ENCODE measurements around the gene RNF20. TPM values are rescaled to one million over a fixed set of nuclear protein-coding genes. Genes with fewer than 3 reads are reported as not detected.

Gene RNF20
- total and polyA plus RNA-seq, 7 donors = 8.4 to 47.1 (median 27.2) TPM

GRCh38 chr9:101579711-101580545 lies 46.3 kb downstream of the RNF20 start:
- Histone ChIP-seq H3K36me3 (no peaks in the 10 kb centered on the region), H3K27ac (no peak overlapping the region), H3K27me3 (no peaks in the 10 kb centered on the region), H3K4me3 (no peak overlapping the region), H3K4me1 (peaks cover 0 to 11% (median 5%) of the 10 kb centered on the region in 4 donors), H3K9me3 (no peaks in the 10 kb centered on the region)
- WGBS, 2 donors = 86 to 91% methylated on average over 6 of the region's 6 CpGs
- intact Hi-C loops (cut with DNase I) = no loop called here
- TF ChIP-seq CTCF (IDR thresholded peaks at IDR 0.05) (no peak), EP300 (IDR thresholded peaks at IDR 0.05) (no peak), POLR2AphosphoS5 (IDR thresholded peaks at IDR 0.05) (no peak), POLR2A (IDR thresholded peaks at IDR 0.05) (no peak)
- no peak for DNase-seq

- WGBS, 2 donors = 61 to 64% methylated on average over 1 of the region's 1 CpG
- no peak overlapping the region for H3K4me3 ChIP-seq
- intact Hi-C loops (cut with DNase I) = no loop called here
These were observed 48.9 kb downstream of the RNF20 start for GRCh38 chr9:101582553-101582952.

GRCh38 chr9:101585740-101586139 lies 52.1 kb downstream of the RNF20 start:
- no peak overlapping the region for H3K27ac ChIP-seq
- intact Hi-C loops (cut with DNase I) = no loop called here
- no peak overlapping the region for H3K4me3 ChIP-seq
- H3K4me1 ChIP-seq = peaks cover 0 to 11% (median 5%) of the 10 kb centered on the region in 4 donors
- DNase-seq = no peak
- WGBS, 2 donors = 14 to 45% methylated on average over 3 of the region's 3 CpGs
- H3K36me3 ChIP-seq = no peaks in the 10 kb centered on the region
- no peaks in the 10 kb centered on the region for H3K9me3 ChIP-seq
- H3K27me3 ChIP-seq = no peaks in the 10 kb centered on the region
- no peak for TF ChIP-seq POLR2A (IDR thresholded peaks at IDR 0.05)
- TF ChIP-seq CTCF (IDR thresholded peaks at IDR 0.05) = no peak
- TF ChIP-seq POLR2AphosphoS5 (IDR thresholded peaks at IDR 0.05) = no peak
- TF ChIP-seq EP300 (IDR thresholded peaks at IDR 0.05) = no peak

More at GRCh38 chr9:101582553-101582952, 48.9 kb downstream of the RNF20 start:
- peaks cover 0 to 11% (median 5%) of the 10 kb centered on the region in 4 donors for H3K4me1 ChIP-seq
- H3K36me3 ChIP-seq = no peaks in the 10 kb centered on the region
- H3K27me3 ChIP-seq = no peaks in the 10 kb centered on the region
- no peaks in the 10 kb centered on the region for H3K9me3 ChIP-seq
- no peak for DNase-seq
- H3K27ac ChIP-seq = peak overlapping the region in 1 of 4 donors; percentile 50
- TF ChIP-seq EP300 (IDR thresholded peaks at IDR 0.05) (no peak), POLR2AphosphoS5 (IDR thresholded peaks at IDR 0.05) (no peak), POLR2A (IDR thresholded peaks at IDR 0.05) (no peak), CTCF (IDR thresholded peaks at IDR 0.05) (no peak)

- 73 to 91% methylated on average over 5 of the region's 5 CpGs for WGBS, 2 donors
These were observed 53.0 kb downstream of the RNF20 start for GRCh38 chr9:101586651-101587050.

More at GRCh38 chr9:101586651-101587050, 53.0 kb downstream of the RNF20 start:
- H3K27ac ChIP-seq = no peak overlapping the region
- H3K4me1 ChIP-seq = peaks cover 0 to 11% (median 5%) of the 10 kb centered on the region in 4 donors
- TF ChIP-seq POLR2A (IDR thresholded peaks at IDR 0.05) (no peak), EP300 (IDR thresholded peaks at IDR 0.05) (no peak), CTCF (IDR thresholded peaks at IDR 0.05) (no peak), POLR2AphosphoS5 (IDR thresholded peaks at IDR 0.05) (no peak)
- no peak for DNase-seq
- no peaks in the 10 kb centered on the region for H3K27me3 ChIP-seq
- intact Hi-C loops (cut with DNase I) = no loop called here
- H3K4me3 ChIP-seq = no peak overlapping the region
- H3K9me3 ChIP-seq = no peaks in the 10 kb centered on the region
- no peaks in the 10 kb centered on the region for H3K36me3 ChIP-seq
